ENCODE results near the gene CFAP46. TPM values are rescaled to one million over a fixed set of nuclear protein-coding genes. Genes with fewer than 3 reads are reported as not detected.
A peak's percentile ranks its signal among the peaks of the same experiment; 100 is the strongest.

Gene CFAP46
- polyA plus RNA-seq, 3 donors: 0.07 TPM; not detected in 2

GRCh38 chr10:132975831-132976682 is 33.7 kb upstream of the CFAP46 start:
- 72% methylated on average over 25 of the region's 30 CpGs for WGBS (ENCODE audit: insufficient coverage)
- Histone ChIP-seq H3K27ac (ENCODE audit: low read depth in 1 of 2, low read length in 2 of 2) (no peak overlapping the region), H3K4me2 (replicated peaks; ENCODE audit: extremely low read depth, low read length, poor library complexity, severe bottlenecking) (no peak overlapping the region), H3K9me3 (replicated peaks in 1 of 2; ENCODE audit: control insufficient read depth in 1 of 2, insufficient read depth in 1 of 2, low read length in 2 of 2) (no peaks in the 10 kb centered on the region), H4K20me1 (ENCODE audit: insufficient read depth, low read length) (no peaks in the 10 kb centered on the region), H3K9ac (ENCODE audit: insufficient read depth, low read length, poor library complexity, severe bottlenecking) (no peak overlapping the region), H3K4me3 (replicated peaks in 1 of 3; ENCODE audit: low read depth in 2 of 3, low read length in 3 of 3) (no peak overlapping the region), H3K4me1 (ENCODE audit: control insufficient read depth in 1 of 2, insufficient read depth in 2 of 2, low read length in 2 of 2) (no peaks in the 10 kb centered on the region), H3K27me3 (ENCODE audit: control insufficient read depth in 2 of 2, insufficient read depth in 2 of 2, low read length in 2 of 2) (peaks cover 0 to 6% of the 10 kb centered on the region in 2 donors), H3K79me2 (ENCODE audit: insufficient read depth, low read length) (no peaks in the 10 kb centered on the region), H2AFZ (ENCODE audit: insufficient read depth, low read depth, low read length, poor library complexity, severe bottlenecking) (no peak overlapping the region), H3K36me3 (replicated peaks in 1 of 2; ENCODE audit: control insufficient read depth in 1 of 2, insufficient read depth in 2 of 2, low read length in 2 of 2) (no peaks in the 10 kb centered on the region)
- intact Hi-C loops (cut with micrococcal nuclease): no loop called here
- no peak for TF ChIP-seq CTCF (IDR thresholded peaks at IDR 0.05)
- Mint-ChIP-seq H3K9me3 (peaks cover 0 to 2% (median 0%) of the 10 kb centered on the region in 7 donors), H3K4me1 (no peaks in the 10 kb centered on the region), H3K36me3 (no peaks in the 10 kb centered on the region), H3K27ac (no peak overlapping the region), H3K4me3 (no peak overlapping the region), H3K27me3 (ENCODE audit: low read depth in 3 of 3) (peaks cover 4 to 37% (median 7%) of the 10 kb centered on the region in 3 donors)
- no peak for DNase-seq

GRCh38 chr10:132974886-132975830 is 32.8 kb upstream of the CFAP46 start:
- Histone ChIP-seq H3K36me3 (replicated peaks in 1 of 2; ENCODE audit: control insufficient read depth in 1 of 2, insufficient read depth in 2 of 2, low read length in 2 of 2) (no peaks in the 10 kb centered on the region), H3K27me3 (ENCODE audit: control insufficient read depth in 2 of 2, insufficient read depth in 2 of 2, low read length in 2 of 2) (peaks cover 0 to 6% of the 10 kb centered on the region in 2 donors), H3K4me3 (replicated peaks in 1 of 3; ENCODE audit: low read depth in 2 of 3, low read length in 3 of 3) (no peak overlapping the region), H3K79me2 (ENCODE audit: insufficient read depth, low read length) (no peaks in the 10 kb centered on the region), H3K4me2 (replicated peaks; ENCODE audit: extremely low read depth, low read length, poor library complexity, severe bottlenecking) (no peak overlapping the region), H2AFZ (ENCODE audit: insufficient read depth, low read depth, low read length, poor library complexity, severe bottlenecking) (no peak overlapping the region), H3K4me1 (ENCODE audit: control insufficient read depth in 1 of 2, insufficient read depth in 2 of 2, low read length in 2 of 2) (no peaks in the 10 kb centered on the region), H3K27ac (ENCODE audit: low read depth in 1 of 2, low read length in 2 of 2) (no peak overlapping the region), H3K9me3 (replicated peaks in 1 of 2; ENCODE audit: control insufficient read depth in 1 of 2, insufficient read depth in 1 of 2, low read length in 2 of 2) (no peaks in the 10 kb centered on the region), H3K9ac (ENCODE audit: insufficient read depth, low read length, poor library complexity, severe bottlenecking) (no peak overlapping the region), H4K20me1 (ENCODE audit: insufficient read depth, low read length) (no peaks in the 10 kb centered on the region)
- Mint-ChIP-seq H3K9me3 (peaks cover 0 to 5% (median 0%) of the 10 kb centered on the region in 7 donors), H3K27ac (no peak overlapping the region), H3K4me3 (peak overlapping the region in 1 of 2 donors; percentile 43), H3K4me1 (no peaks in the 10 kb centered on the region), H3K36me3 (no peaks in the 10 kb centered on the region), H3K27me3 (ENCODE audit: low read depth in 3 of 3) (peaks cover 4 to 39% (median 9%) of the 10 kb centered on the region in 3 donors)
- intact Hi-C loops (cut with micrococcal nuclease): no loop called here
- DNase-seq: no peak
- TF ChIP-seq CTCF (IDR thresholded peaks at IDR 0.05): no peak
- 70% methylated on average over 22 of the region's 28 CpGs for WGBS (ENCODE audit: insufficient coverage)

Measured in CD14-positive monocyte (primary cell).